ENCODE data around the gene SST. TPM values are rescaled to one million over a fixed set of nuclear protein-coding genes. Genes with fewer than 3 reads are reported as not detected.

SST gene
- total and polyA plus RNA-seq, 2 of the 8 experiments (the other 6 are each of a cell fraction or from before 2014, with no cell fraction given), result 0.50 TPM; not detected in 1

GRCh38 chr3:187665764-187666402, 4.3 kb downstream of the SST start:
- H2BK12ac ChIP-seq (ENCODE audit: low read depth, low read length), result no peak overlapping the region
- H3K27me3 ChIP-seq (replicated peaks in 1 of 4; ENCODE audit: control insufficient read depth in 3 of 4, extremely low read depth in 1 of 4, insufficient read depth in 3 of 4, low read length in 3 of 4), result peaks cover 1 to 7% (median 3%) of the 10 kb centered on the region in 4 experiments; a peak in 4 of 7 replicates
- no peaks in the 10 kb centered on the region for H3K9me3 ChIP-seq (ENCODE audit: insufficient read depth in 2 of 2, low read depth in 1 of 2, low read length in 1 of 2)
- H3K18ac ChIP-seq (ENCODE audit: extremely low read depth, low read length), result no peak overlapping the region
- H3K4me1 ChIP-seq (replicated peaks in 1 of 4; ENCODE audit: control insufficient read depth in 3 of 4, insufficient read depth in 4 of 4, low read length in 3 of 4), result peaks cover 0 to 3% (median 0%) of the 10 kb centered on the region in 4 experiments; a peak in 1 of 7 replicates
- H3K4me3 ChIP-seq (ENCODE audit: extremely low read depth in 1 of 4, insufficient read depth in 2 of 4, low read depth in 3 of 4, low read length in 4 of 4), result no peak overlapping the region
- H3K56ac ChIP-seq (replicated peaks; ENCODE audit: insufficient read length, low read depth, low read length), result no peak overlapping the region
- DNase-seq (ENCODE audit: low read depth in 1 of 2, low spot score in 2 of 2), result no peak
- TF ChIP-seq CBX8 (IDR thresholded peaks at IDR 0.05; ENCODE audit: borderline replicate concordance, low read depth, low read length) (no peak), SP4 (IDR thresholded peaks at IDR 0.05; ENCODE audit: low read length) (no peak), EP300 (IDR thresholded peaks at IDR 0.05; ENCODE audit: borderline replicate concordance in 1 of 2, low read depth in 2 of 2, low read length in 2 of 2) (no peak), NRF1 (IDR thresholded peaks at IDR 0.05; ENCODE audit: low read depth, low read length) (no peak), YY1 (IDR thresholded peaks at IDR 0.05; ENCODE audit: low read depth, low read length) (no peak), KDM4A (IDR thresholded peaks at IDR 0.05; ENCODE audit: low read depth, low read length, severe bottlenecking) (no peak), JUN (IDR thresholded peaks at IDR 0.05; ENCODE audit: low read depth, low read length) (no peak), BCL11A (IDR thresholded peaks at IDR 0.05; ENCODE audit: low read depth in 2 of 2, low read length in 2 of 2) (no peak), BRCA1 (IDR thresholded peaks at IDR 0.05; ENCODE audit: low read depth, low read length) (no peak)
- H3K23ac ChIP-seq (ENCODE audit: insufficient read length), result no peak overlapping the region
- H2BK20ac ChIP-seq (ENCODE audit: low read length), result no peak overlapping the region
- H4K8ac ChIP-seq (ENCODE audit: extremely low read depth, insufficient read depth, low read length), result no peak overlapping the region
- no peak overlapping the region for H3K27ac ChIP-seq (ENCODE audit: low read depth, low read length)
- CTCF ChIA-PET (ENCODE audit: partially characterized antibody), result interaction anchor here (1.0 to 2.1 kb wide), 2 partner anchors 11 to 50 kb away, joined by 4 to 5 read pairs; no protein-coding TSS in a partner anchor
- peaks cover 2% of the 10 kb centered on the region; the same call in 1 of the 2 replicates for H3K23me2 ChIP-seq (ENCODE audit: low read depth, low read length)
- H2BK120ac ChIP-seq (replicated peaks; ENCODE audit: low read depth, low read length), result no peak overlapping the region
- H4K91ac ChIP-seq (replicated peaks; ENCODE audit: insufficient read length, low read length), result no peak overlapping the region
- no peak overlapping the region for H4K5ac ChIP-seq (ENCODE audit: insufficient read length, low read depth, low read length)
- no peak overlapping the region for H2BK15ac ChIP-seq (ENCODE audit: low read length)
- peaks cover 0 to 1% of the 10 kb centered on the region in 2 experiments for H4K20me1 ChIP-seq (replicated peaks in 1 of 2; ENCODE audit: control insufficient read depth in 1 of 2, insufficient read depth in 2 of 2, low read length in 2 of 2)
- H2BK5ac ChIP-seq (ENCODE audit: low read depth, low read length), result no peak overlapping the region
- no peak overlapping the region for H3K9ac ChIP-seq (replicated peaks in 1 of 4; ENCODE audit: extremely low read depth in 1 of 4, low read depth in 3 of 4, low read length in 3 of 4)
- no peak overlapping the region for H3K4me2 ChIP-seq (ENCODE audit: insufficient read depth in 1 of 2, low read depth in 2 of 2, low read length in 2 of 2)
- H3K79me2 ChIP-seq (ENCODE audit: control insufficient read depth in 1 of 2, insufficient read depth in 2 of 2, low read length in 2 of 2), result no peaks in the 10 kb centered on the region
- WGBS, 2 experiments (ENCODE audit: extremely low coverage in 1 of 2, insufficient coverage in 1 of 2, insufficient read length in 1 of 2, insufficient replicate concordance in 2 of 2, low coverage in 1 of 2, low lambda C conversion rate in 2 of 2, missing lambda C conversion rate in 1 of 2), result 89% methylated on average over 3 of the region's 3 CpGs; no CpG with 5 or more reads in 1 of the 2 experiments
- no peaks in the 10 kb centered on the region for H3K79me1 ChIP-seq (ENCODE audit: low read depth, low read length)
- no peak overlapping the region for H3K4ac ChIP-seq (replicated peaks; ENCODE audit: insufficient read length, low read depth, low read length)
- no peak for FAIRE-seq
- H2AFZ ChIP-seq (ENCODE audit: low read length), result no peak overlapping the region
- no peak overlapping the region for H3K14ac ChIP-seq (ENCODE audit: insufficient read length)
- H3K36me3 ChIP-seq (ENCODE audit: control insufficient read depth in 2 of 4, insufficient read depth in 4 of 4, low read length in 3 of 4), result no peaks in the 10 kb centered on the region
- POLR2A ChIA-PET (ENCODE audit: partially characterized antibody), result no interaction called here
- no peak overlapping the region for H2AK5ac ChIP-seq (ENCODE audit: low read depth, low read length)
